HL-60 (cell line): Measurements from ENCODE around the gene PARP8.

Experiments
- CTCF ChIP-seq: IDR thresholded peaks from one replicate; pipeline ENCODE4 v1.5.1; 2011; ENCODE audit warnings: low read length, control low read depth, inconsistent platforms; ENCODE audit not compliant: insufficient read depth
- POLR2AphosphoS5 ChIP-seq: IDR thresholded peaks from 2 replicates; pipeline ENCODE4 v1.6.1; 2012; ENCODE audit warnings: low read depth
- REST ChIP-seq: IDR thresholded peaks from 2 replicates; pipeline ENCODE4 v1.6.1; 2012; ENCODE audit warnings: low read depth; ENCODE audit not compliant: insufficient replicate concordance
- SPI1 ChIP-seq: IDR thresholded peaks from 2 replicates; pipeline ENCODE4 v1.6.1; 2012; ENCODE audit warnings: low read depth, mild to moderate bottlenecking, borderline replicate concordance

GRCh38 chr5:50663636-50664035 lies 2.8 kb upstream of the PARP8 start:
- no peak for TF ChIP-seq CTCF
- TF ChIP-seq REST: no peak
- TF ChIP-seq SPI1: no peak
- no peak for TF ChIP-seq POLR2AphosphoS5
